ENCODE results near the gene PWWP2B.

DNA sequence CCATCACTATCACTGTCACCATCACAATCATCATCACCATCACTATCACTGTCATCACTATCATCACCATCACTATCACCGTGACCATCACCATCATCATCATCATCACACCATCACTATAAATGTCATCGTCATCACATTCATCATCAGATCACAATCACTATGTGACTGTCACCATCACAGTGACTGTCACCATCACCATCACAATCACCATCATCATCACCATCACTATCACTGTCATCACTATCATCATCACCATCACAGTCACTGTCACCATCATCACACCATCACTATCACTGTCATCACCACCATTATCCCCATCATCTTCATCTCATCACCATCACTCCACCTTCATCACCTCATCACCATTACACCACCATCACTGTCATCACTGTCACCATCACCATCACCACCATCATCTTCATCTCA, 31.0 kb downstream of the PWWP2B start:
- TF ChIP-seq, protein P1, sequence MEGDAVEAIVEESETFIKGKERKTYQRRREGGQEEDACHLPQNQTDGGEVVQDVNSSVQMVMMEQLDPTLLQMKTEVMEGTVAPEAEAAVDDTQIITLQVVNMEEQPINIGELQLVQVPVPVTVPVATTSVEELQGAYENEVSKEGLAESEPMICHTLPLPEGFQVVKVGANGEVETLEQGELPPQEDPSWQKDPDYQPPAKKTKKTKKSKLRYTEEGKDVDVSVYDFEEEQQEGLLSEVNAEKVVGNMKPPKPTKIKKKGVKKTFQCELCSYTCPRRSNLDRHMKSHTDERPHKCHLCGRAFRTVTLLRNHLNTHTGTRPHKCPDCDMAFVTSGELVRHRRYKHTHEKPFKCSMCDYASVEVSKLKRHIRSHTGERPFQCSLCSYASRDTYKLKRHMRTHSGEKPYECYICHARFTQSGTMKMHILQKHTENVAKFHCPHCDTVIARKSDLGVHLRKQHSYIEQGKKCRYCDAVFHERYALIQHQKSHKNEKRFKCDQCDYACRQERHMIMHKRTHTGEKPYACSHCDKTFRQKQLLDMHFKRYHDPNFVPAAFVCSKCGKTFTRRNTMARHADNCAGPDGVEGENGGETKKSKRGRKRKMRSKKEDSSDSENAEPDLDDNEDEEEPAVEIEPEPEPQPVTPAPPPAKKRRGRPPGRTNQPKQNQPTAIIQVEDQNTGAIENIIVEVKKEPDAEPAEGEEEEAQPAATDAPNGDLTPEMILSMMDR (conservative IDR thresholded peaks at IDR 0.05; ENCODE audit: low read length), result no peak
- TF ChIP-seq EZH2phosphoT487 (IDR thresholded peaks at IDR 0.05; ENCODE audit: borderline replicate concordance), result no peak

Measured in Loucy (cell line).